Natural killer cell (primary cell): Measurements from ENCODE around the gene TSR1. TPM values are rescaled to one million over a fixed set of nuclear protein-coding genes. Genes with fewer than 3 reads are reported as not detected.
A peak's percentile ranks its signal among the peaks of the same experiment; 100 is the strongest.

Experiments
- ATAC-seq, 3 donors: fragments of 150-1000 bp in 2 of 3; fragments of 200-7000 bp in 1 of 3; cut with Tn5 transposase; 1 replicate in 1 of 3; 2 replicates in 2 of 3; pipeline ENCODE4 v1.10.0; 2021; ENCODE audit warnings: mild to moderate bottlenecking in 2 of 3, moderate library complexity in 2 of 3
- DNase-seq, 2 donors: peaks; one replicate each; pipeline versions ENCODE4 v3.0.0 to v3.0.0-alpha.2; 2013 to 2021; ENCODE audit warnings: mixed read lengths in 1 of 2
- H3K27ac ChIP-seq: one replicate; pipeline ENCODE4 v1.5.1; 2013; ENCODE audit warnings: mild to moderate bottlenecking, low read length
- H3K27me3 ChIP-seq: one replicate; pipeline ENCODE4 v1.6.1; 2013; ENCODE audit warnings: low read length; ENCODE audit not compliant: control insufficient read depth, insufficient read depth
- H3K36me3 ChIP-seq: one replicate; pipeline ENCODE4 v1.6.1; 2013; ENCODE audit warnings: low read length; ENCODE audit not compliant: control insufficient read depth, insufficient read depth
- H3K4me1 ChIP-seq: one replicate; pipeline ENCODE4 v1.6.1; 2013; ENCODE audit warnings: low read length; ENCODE audit not compliant: control insufficient read depth, insufficient read depth
- H3K4me3 ChIP-seq: one replicate; pipeline ENCODE4 v1.5.1; 2013; ENCODE audit warnings: low read length
- H3K9me3 ChIP-seq: one replicate; pipeline ENCODE4 v1.6.1; 2013; ENCODE audit warnings: low read length; ENCODE audit not compliant: control insufficient read depth, insufficient read depth
- H3K27ac Mint-ChIP-seq, 2 donors: one replicate each; pipeline ENCODE4 v1.8.0; 2022; ENCODE audit warnings: mild to moderate bottlenecking in 2 of 2, mixed read lengths in 2 of 2, moderate library complexity in 1 of 2
- H3K27me3 Mint-ChIP-seq, 2 donors: one replicate each; pipeline ENCODE4 v1.8.0; 2022; ENCODE audit warnings: low read depth in 2 of 2, mixed read lengths in 2 of 2
- H3K36me3 Mint-ChIP-seq: one replicate; pipeline ENCODE4 v1.8.0; 2022; ENCODE audit warnings: mixed read lengths
- H3K4me1 Mint-ChIP-seq, 2 donors: one replicate each; pipeline ENCODE4 v1.8.0; 2022; ENCODE audit warnings: mixed read lengths in 2 of 2
- H3K4me3 Mint-ChIP-seq: one replicate; pipeline ENCODE4 v1.8.0; 2022; ENCODE audit warnings: mild to moderate bottlenecking, moderate library complexity, mixed read lengths
- H3K9me3 Mint-ChIP-seq, 2 donors: one replicate each; pipeline ENCODE4 v1.8.0; 2022; ENCODE audit warnings: mixed read lengths in 2 of 2
- WGBS: methylation state at CpG from one replicate; pipeline ENCODE4 v1.1.7; 2013; ENCODE audit warnings: missing lambda C conversion rate; ENCODE audit not compliant: insufficient coverage; 5-methylcytosine and 5-hydroxymethylcytosine counted together
- intact Hi-C: fragments of 100-400 bp; cut with micrococcal nuclease; formaldehyde crosslinking; loops from one replicate; pipeline ENCODE4 v1.14.2; 2022
- total RNA-seq, 4 donors: library from RNA; stranded (reverse); fragments of 120-200 nt in 1 of 4; gene quantifications; one replicate each; pipeline versions ENCODE4 v1.2.3 to v1.2.4, GENCODE V29; 2013 to 2022
- TF ChIP-seq, protein P1 (sequence below): fragments of 200-600 bp; IDR thresholded peaks from one replicate; pipeline ENCODE4 v1.8.0; 2022; ENCODE audit warnings: antibody characterized with exemption

The TSR1 gene
- total RNA-seq, 3 donors from 2014 or later (not counting 1 experiment from before 2014, with no cell fraction given): 19.7 to 30.7 (median 29.0) TPM

DNA sequence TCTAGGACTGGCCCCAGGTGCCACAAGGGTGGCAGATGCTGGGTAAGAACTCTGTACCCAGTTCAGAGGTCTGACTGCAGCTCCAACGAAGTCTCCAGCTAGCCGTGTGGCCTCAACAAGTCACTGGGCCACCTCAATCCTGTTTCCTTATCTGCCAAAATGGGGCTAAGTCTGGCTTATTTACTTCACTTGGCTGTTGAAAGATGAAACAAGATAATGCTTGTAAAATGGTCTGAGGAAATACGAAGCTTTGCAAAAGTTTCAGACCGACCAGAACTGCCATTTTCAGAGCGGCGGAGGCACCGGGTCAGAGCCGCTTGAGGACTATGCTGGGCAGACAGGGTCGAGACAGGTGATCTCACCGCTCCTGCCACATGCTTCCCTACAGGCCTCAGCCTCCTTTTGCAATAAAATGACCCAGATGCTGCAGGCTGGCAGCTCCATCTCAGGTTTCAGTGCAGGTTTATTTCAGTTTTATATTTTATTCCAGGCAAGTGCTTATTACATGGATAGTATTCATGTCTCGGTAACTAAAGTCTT is 47.4 kb upstream of the TSR1 start:
- no peak for ATAC-seq
- Histone ChIP-seq H3K27me3 (no peaks in the 10 kb centered on the region), H3K36me3 (peaks cover 24% of the 10 kb centered on the region), H3K4me3 (no peak overlapping the region), H3K27ac (no peak overlapping the region), H3K9me3 (no peaks in the 10 kb centered on the region), H3K4me1 (peaks cover 11% of the 10 kb centered on the region)
- TF ChIP-seq, protein P1, sequence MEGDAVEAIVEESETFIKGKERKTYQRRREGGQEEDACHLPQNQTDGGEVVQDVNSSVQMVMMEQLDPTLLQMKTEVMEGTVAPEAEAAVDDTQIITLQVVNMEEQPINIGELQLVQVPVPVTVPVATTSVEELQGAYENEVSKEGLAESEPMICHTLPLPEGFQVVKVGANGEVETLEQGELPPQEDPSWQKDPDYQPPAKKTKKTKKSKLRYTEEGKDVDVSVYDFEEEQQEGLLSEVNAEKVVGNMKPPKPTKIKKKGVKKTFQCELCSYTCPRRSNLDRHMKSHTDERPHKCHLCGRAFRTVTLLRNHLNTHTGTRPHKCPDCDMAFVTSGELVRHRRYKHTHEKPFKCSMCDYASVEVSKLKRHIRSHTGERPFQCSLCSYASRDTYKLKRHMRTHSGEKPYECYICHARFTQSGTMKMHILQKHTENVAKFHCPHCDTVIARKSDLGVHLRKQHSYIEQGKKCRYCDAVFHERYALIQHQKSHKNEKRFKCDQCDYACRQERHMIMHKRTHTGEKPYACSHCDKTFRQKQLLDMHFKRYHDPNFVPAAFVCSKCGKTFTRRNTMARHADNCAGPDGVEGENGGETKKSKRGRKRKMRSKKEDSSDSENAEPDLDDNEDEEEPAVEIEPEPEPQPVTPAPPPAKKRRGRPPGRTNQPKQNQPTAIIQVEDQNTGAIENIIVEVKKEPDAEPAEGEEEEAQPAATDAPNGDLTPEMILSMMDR: no peak
- WGBS: 95% methylated on average over 10 of the region's 11 CpGs
- Mint-ChIP-seq H3K36me3 (no peaks in the 10 kb centered on the region), H3K4me3 (no peak overlapping the region), H3K27ac (peak overlapping the region in 1 of 2 donors; percentile 53), H3K9me3 (no peaks in the 10 kb centered on the region), H3K27me3 (no peaks in the 10 kb centered on the region), H3K4me1 (peaks cover 0 to 8% of the 10 kb centered on the region in 2 donors)
- no peak for DNase-seq
- intact Hi-C loops: no loop called here

DNA sequence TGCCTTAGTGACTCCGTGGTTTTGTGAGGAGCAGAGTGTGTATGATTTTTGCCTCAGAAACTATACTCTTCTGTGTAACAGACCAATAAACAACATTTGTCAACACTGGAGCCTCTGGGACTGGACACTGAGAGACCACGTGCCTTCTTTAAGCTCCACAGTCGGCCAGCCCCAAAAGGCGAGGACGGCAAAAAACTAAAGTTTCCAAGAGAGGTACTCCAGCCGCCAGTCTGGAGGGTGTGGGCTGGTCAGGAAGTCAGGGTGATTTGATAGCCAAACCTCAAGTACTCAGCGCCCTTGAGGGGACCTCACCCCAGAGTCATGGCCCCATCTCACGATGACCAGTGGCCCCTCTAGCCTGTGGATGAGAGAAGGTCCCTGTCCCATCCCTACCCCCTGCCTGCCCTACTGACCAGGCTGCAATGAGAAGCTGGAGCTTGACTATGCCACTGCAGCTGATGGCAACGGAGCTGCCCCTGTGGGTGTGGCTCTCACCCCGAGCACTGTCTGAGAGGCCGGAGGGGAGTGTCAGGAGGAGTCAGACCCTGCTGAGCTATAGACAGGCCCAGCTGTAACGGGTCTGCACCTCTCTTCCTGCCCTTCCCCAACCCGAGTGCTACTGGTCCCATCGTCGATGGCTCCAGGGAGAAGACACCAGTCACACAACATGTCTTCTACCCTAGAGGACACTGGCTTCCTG is 44.8 kb upstream of the TSR1 start:
- peaks cover 19% of the 10 kb centered on the region for H3K36me3 ChIP-seq
- H3K4me1 ChIP-seq: peaks cover 11% of the 10 kb centered on the region
- no peaks in the 10 kb centered on the region for H3K36me3 Mint-ChIP-seq
- TF ChIP-seq, protein P1: no peak
- WGBS: 84% methylated on average over 15 of the region's 15 CpGs
- no peaks in the 10 kb centered on the region for H3K4me1 Mint-ChIP-seq
- H3K27me3 ChIP-seq: no peaks in the 10 kb centered on the region
- H3K27ac Mint-ChIP-seq: no peak overlapping the region
- H3K27me3 Mint-ChIP-seq: no peaks in the 10 kb centered on the region
- H3K4me3 ChIP-seq: no peak overlapping the region
- no peak for ATAC-seq
- intact Hi-C loops: no loop called here
- no peak overlapping the region for H3K4me3 Mint-ChIP-seq
- H3K9me3 ChIP-seq: no peaks in the 10 kb centered on the region
- no peaks in the 10 kb centered on the region for H3K9me3 Mint-ChIP-seq
- no peak for DNase-seq
- H3K27ac ChIP-seq: no peak overlapping the region

DNA sequence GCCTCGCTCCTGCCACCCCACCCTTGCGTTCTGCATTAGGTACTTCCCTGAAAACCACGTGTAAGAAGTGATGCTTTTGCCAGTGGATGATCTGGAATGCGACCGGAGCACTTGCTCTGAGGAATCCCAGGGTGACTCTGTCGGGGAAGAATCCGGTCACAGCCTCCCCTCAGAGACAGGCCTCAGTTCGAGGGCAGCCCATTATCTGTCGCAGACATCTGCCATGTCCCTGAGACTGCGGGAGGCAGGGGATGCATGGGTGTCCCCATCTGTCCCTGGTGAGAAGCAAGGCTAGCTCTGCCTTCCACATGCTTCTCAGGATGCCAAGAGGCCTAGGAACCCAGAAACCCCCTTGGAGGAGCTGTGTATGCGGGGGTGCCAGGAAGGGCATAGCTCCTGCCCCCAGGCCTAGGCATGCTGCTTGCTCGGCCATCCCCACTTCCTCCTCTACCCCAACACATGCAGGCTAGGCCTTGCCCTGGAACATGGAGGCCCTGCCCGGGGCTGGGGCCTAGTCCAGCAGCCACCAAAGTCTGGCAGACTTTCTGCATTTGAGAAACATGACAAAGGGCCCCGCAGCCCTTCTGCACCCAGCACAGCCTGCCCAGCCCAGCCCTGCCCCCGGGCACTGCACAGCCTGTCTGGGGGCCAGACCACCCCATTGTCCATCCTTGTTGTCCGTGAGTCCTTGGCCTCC is 44.1 kb upstream of the TSR1 start:
- ATAC-seq: no peak
- Mint-ChIP-seq H3K27ac (no peak overlapping the region), H3K36me3 (no peaks in the 10 kb centered on the region), H3K4me1 (no peaks in the 10 kb centered on the region), H3K9me3 (no peaks in the 10 kb centered on the region), H3K4me3 (no peak overlapping the region), H3K27me3 (no peaks in the 10 kb centered on the region)
- TF ChIP-seq, protein P1: no peak
- DNase-seq: no peak
- H3K27me3 ChIP-seq: no peaks in the 10 kb centered on the region
- H3K4me1 ChIP-seq: peaks cover 11% of the 10 kb centered on the region
- H3K9me3 ChIP-seq: no peaks in the 10 kb centered on the region
- peaks cover 18% of the 10 kb centered on the region for H3K36me3 ChIP-seq
- WGBS: 91% methylated on average over 16 of the region's 16 CpGs
- no peak overlapping the region for H3K4me3 ChIP-seq
- intact Hi-C loops: no loop called here
- H3K27ac ChIP-seq: no peak overlapping the region
